OCI-LY7 (cell line): ENCODE measurements around the gene EDEM3. TPM values are rescaled to one million over a fixed set of nuclear protein-coding genes. Genes with fewer than 3 reads are reported as not detected.

Experiments used
- BruUV-seq: library from RNA; stranded (reverse); fragments of 400-500 nt; replicated peaks from 2 replicates; lab custom pipeline; 2021; lab: Mats Ljungman, UMichigan
- CTCF ChIA-PET: fragments of 300-600 bp; sonication (Branson Sonifier 250); formaldehyde crosslinking; loops from one replicate; lab custom pipeline; 2022; ENCODE audit warnings: antibody characterized with exemption; ENCODE audit not compliant: unreplicated experiment; lab: Charles Lee
- POLR2A ChIA-PET: fragments of 300-600 bp; sonication (Branson Sonifier 250); formaldehyde crosslinking; loops from one replicate; lab custom pipeline; 2022; ENCODE audit warnings: antibody characterized with exemption; lab: Charles Lee
- DNase-seq: peaks from one replicate; pipeline ENCODE4 v3.0.0-alpha.2; 2015; ENCODE audit warnings: low spot score
- H2AFZ ChIP-seq: fragments of 200-600 bp; sonication (generic), shearing (Covaris generic); 2 replicates; pipeline ENCODE4 v1.6.1; 2014; ENCODE audit warnings: mild to moderate bottlenecking, antibody characterized with exemption, low read length, moderate library complexity
- H3K27ac ChIP-seq: fragments of 200-600 bp; sonication (generic); 2 replicates; pipeline ENCODE4 v1.5.1; 2014; ENCODE audit warnings: mixed run types, low read depth, mild to moderate bottlenecking, moderate library complexity, low read length, inconsistent platforms; ENCODE audit not compliant: poor library complexity, severe bottlenecking
- H3K36me3 ChIP-seq: fragments of 200-600 bp; sonication (generic); 2 replicates; pipeline ENCODE4 v1.6.1; 2014; ENCODE audit warnings: mild to moderate bottlenecking, antibody characterized with exemption, low read length, moderate library complexity, mixed read lengths; ENCODE audit not compliant: insufficient read depth
- H3K4me1 ChIP-seq: fragments of 200-600 bp; sonication (generic); 2 replicates; pipeline ENCODE4 v1.5.1; 2014; ENCODE audit warnings: mild to moderate bottlenecking, low read length; ENCODE audit not compliant: insufficient read depth, poor library complexity, severe bottlenecking
- H3K4me2 ChIP-seq: fragments of 200-600 bp; sonication (generic); 2 replicates; pipeline ENCODE4 v1.6.1; 2014; ENCODE audit warnings: mild to moderate bottlenecking, low read length
- H3K4me3 ChIP-seq: fragments of 200-600 bp; sonication (generic); 2 replicates; pipeline ENCODE4 v1.5.1; 2014; ENCODE audit warnings: mild to moderate bottlenecking, low read depth, low read length; ENCODE audit not compliant: poor library complexity, severe bottlenecking
- H3K79me2 ChIP-seq: fragments of 200-600 bp; sonication (generic); 2 replicates; pipeline ENCODE4 v1.6.1; 2016; ENCODE audit warnings: low read depth, mild to moderate bottlenecking, low read length, moderate library complexity, mixed read lengths; ENCODE audit not compliant: insufficient read depth
- H3K9me2 ChIP-seq: fragments of 200-600 bp; sonication (generic); 2 replicates; pipeline ENCODE4 v1.6.1; 2016; ENCODE audit warnings: mild to moderate bottlenecking, low read length, mixed read lengths; ENCODE audit not compliant: insufficient read depth
- H3K9me3 ChIP-seq: fragments of 200-600 bp; sonication (generic); 2 replicates; pipeline ENCODE4 v1.6.1; 2014; ENCODE audit warnings: mild to moderate bottlenecking, mixed run types, low read length, mixed read lengths
- H4K20me1 ChIP-seq: fragments of 200-600 bp; sonication (generic); 2 replicates; pipeline ENCODE4 v1.6.1; 2014; ENCODE audit warnings: mild to moderate bottlenecking, antibody characterized with exemption, low read length, moderate library complexity, mixed read lengths; ENCODE audit not compliant: insufficient read depth
- EZH2phosphoT487 ChIP-seq: fragments of 200-600 bp; sonication (generic); IDR thresholded peaks from 2 replicates; pipeline ENCODE4 v1.6.1; 2018; ENCODE audit warnings: low read depth, borderline replicate concordance, mild to moderate bottlenecking, mixed run types, antibody characterized with exemption, low read length, moderate library complexity, mixed read lengths
- intact Hi-C: fragments of 100-400 bp; cut with micrococcal nuclease; formaldehyde crosslinking; loops from one replicate; pipeline ENCODE4 v1.10.0; 2022; ENCODE audit not compliant: unreplicated experiment
- total RNA-seq, 2 experiments: library from RNA; depleted of rRNA in 1 of 2; stranded (reverse); fragments of >200 nt in 1 of 2; shearing (Covaris generic) in 1 of 2; gene quantifications; 2 replicates each; pipeline ENCODE4 v1.2.3, GENCODE V29; 2014 to 2022
- TF ChIP-seq, protein P1 (sequence below): fragments of 200-600 bp; sonication (generic); conservative IDR thresholded peaks from 2 replicates; pipeline ENCODE4 v1.5.1; 2014; ENCODE audit warnings: mild to moderate bottlenecking, antibody characterized with exemption, low read length, moderate library complexity, mixed read lengths

The EDEM3 gene
- total RNA-seq, 2 experiments from 2014 or later = 19.5 to 27.4 TPM

DNA sequence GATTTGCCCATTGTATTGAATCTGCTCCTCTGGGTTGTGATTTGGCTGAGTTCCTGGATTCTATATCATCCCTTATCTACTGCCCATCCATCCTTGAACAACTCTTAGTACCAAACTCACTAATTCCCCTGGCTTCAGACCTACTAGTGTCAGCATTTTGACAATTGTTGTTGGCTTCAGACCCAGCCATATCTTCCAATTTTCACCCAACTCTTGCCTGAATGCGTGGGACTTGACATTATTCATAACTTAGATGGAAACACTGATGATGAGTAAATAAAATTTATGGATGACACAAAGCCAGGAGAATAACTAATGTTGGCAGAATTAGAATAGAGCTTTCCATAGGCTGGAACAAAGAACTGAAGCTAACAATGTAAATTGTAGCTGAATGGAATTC is 27.3 kb upstream of the EDEM3 start:
- ChIA-PET POLR2A (no interaction called here), CTCF (no interaction called here)
- Histone ChIP-seq H3K4me3 (no peak overlapping the region), H3K9me3 (no peaks in the 10 kb centered on the region), H3K79me2 (no peaks in the 10 kb centered on the region), H2AFZ (no peak overlapping the region), H3K27ac (no peak overlapping the region), H3K4me2 (no peak overlapping the region), H4K20me1 (no peaks in the 10 kb centered on the region), H3K4me1 (no peaks in the 10 kb centered on the region), H3K9me2 (no peaks in the 10 kb centered on the region), H3K36me3 (no peaks in the 10 kb centered on the region)
- intact Hi-C loops = no loop called here
- DNase-seq = no peak
- BruUV-seq = no TSS peak
- no peak for TF ChIP-seq EZH2phosphoT487
- TF ChIP-seq, protein P1, sequence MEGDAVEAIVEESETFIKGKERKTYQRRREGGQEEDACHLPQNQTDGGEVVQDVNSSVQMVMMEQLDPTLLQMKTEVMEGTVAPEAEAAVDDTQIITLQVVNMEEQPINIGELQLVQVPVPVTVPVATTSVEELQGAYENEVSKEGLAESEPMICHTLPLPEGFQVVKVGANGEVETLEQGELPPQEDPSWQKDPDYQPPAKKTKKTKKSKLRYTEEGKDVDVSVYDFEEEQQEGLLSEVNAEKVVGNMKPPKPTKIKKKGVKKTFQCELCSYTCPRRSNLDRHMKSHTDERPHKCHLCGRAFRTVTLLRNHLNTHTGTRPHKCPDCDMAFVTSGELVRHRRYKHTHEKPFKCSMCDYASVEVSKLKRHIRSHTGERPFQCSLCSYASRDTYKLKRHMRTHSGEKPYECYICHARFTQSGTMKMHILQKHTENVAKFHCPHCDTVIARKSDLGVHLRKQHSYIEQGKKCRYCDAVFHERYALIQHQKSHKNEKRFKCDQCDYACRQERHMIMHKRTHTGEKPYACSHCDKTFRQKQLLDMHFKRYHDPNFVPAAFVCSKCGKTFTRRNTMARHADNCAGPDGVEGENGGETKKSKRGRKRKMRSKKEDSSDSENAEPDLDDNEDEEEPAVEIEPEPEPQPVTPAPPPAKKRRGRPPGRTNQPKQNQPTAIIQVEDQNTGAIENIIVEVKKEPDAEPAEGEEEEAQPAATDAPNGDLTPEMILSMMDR = no peak

DNA sequence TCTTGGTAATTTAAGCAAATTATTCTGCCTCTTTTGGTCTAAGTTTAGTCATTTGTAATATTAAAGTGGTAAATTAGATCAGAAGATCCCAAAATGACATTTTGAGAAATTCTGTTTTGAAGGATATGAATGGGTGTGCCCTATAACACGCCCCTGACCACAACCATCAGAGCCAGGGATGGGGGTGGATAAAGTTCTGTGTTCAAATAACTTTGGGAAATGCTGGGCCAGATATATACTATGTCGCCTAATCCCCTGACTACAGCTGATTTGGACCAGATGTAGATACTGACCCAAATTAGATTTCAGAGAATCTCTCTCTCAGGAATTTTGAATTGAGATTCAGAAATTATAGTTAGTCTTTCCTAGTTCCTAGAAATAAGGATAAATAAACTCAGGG is 21.2 kb upstream of the EDEM3 start:
- ChIA-PET CTCF (no interaction called here), POLR2A (interaction anchor here (0.6 to 1.0 kb wide), 4 partner anchors 9 to 375 kb away, joined by 3 to 4 read pairs (median 3); no protein-coding TSS in a partner anchor)

DNA sequence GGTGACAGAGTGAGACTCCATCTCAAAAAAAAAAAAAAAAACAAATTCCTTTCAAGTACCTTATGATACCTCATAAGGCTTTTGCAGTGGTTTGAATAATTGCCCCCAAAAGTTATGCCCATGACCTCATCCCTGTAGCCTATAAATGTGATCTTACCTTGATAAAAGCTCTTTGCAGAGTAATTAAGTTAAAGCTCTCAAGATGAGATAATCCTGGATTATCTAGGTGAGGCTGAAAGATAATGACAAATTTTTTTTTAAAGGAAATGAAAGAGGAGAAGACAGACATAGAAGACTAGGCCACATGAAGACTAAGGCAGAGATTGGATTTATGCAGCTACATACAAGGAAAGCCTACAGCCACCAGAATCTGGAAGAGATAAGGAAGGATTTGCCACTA is 20.7 kb upstream of the EDEM3 start:
- DNase-seq = no peak
- Histone ChIP-seq H3K36me3 (no peaks in the 10 kb centered on the region), H3K4me1 (no peaks in the 10 kb centered on the region), H3K9me3 (no peaks in the 10 kb centered on the region), H3K9me2 (no peaks in the 10 kb centered on the region), H2AFZ (no peak overlapping the region), H3K4me3 (no peak overlapping the region), H3K79me2 (no peaks in the 10 kb centered on the region), H3K4me2 (no peak overlapping the region), H3K27ac (no peak overlapping the region), H4K20me1 (no peaks in the 10 kb centered on the region)
- ChIA-PET CTCF (no interaction called here), POLR2A (interaction anchor here (0.6 to 1.0 kb wide), 3 partner anchors 8 to 375 kb away, joined by 3 to 4 read pairs (median 3); no protein-coding TSS in a partner anchor)
- TF ChIP-seq, protein P1 = no peak
- TF ChIP-seq EZH2phosphoT487 = no peak
- intact Hi-C loops = no loop called here
- no TSS peak for BruUV-seq

More for the DNA sequence above, 21.2 kb upstream of the EDEM3 start:
- H3K4me2 ChIP-seq = no peak overlapping the region
- H3K9me2 ChIP-seq = no peaks in the 10 kb centered on the region
- no peak overlapping the region for H3K4me3 ChIP-seq
- TF ChIP-seq, protein P1 = no peak
- TF ChIP-seq EZH2phosphoT487 = no peak
- no peaks in the 10 kb centered on the region for H3K9me3 ChIP-seq
- H3K4me1 ChIP-seq = no peaks in the 10 kb centered on the region
- H4K20me1 ChIP-seq = no peaks in the 10 kb centered on the region
- no peaks in the 10 kb centered on the region for H3K79me2 ChIP-seq
- no peak overlapping the region for H3K27ac ChIP-seq
- no peak overlapping the region for H2AFZ ChIP-seq
- no peaks in the 10 kb centered on the region for H3K36me3 ChIP-seq
- no TSS peak for BruUV-seq
- intact Hi-C loops = no loop called here
- no peak for DNase-seq
